Epithelial cell of esophagus (primary cell): ENCODE measurements around the gene MAST2.

Experiments
- DNase-seq: peaks from one replicate; pipeline ENCODE4 v3.0.0; 2010; ENCODE audit warnings: low read depth
- H3K4me3 ChIP-seq: 2 replicates; pipeline ENCODE4 v1.5.1; 2011; ENCODE audit warnings: mild to moderate bottlenecking, low read length, control low read depth
- CTCF ChIP-seq: IDR thresholded peaks from 2 replicates; pipeline ENCODE4 v1.5.1; 2011; ENCODE audit warnings: low read depth, mild to moderate bottlenecking, low read length, control low read depth, inconsistent platforms; ENCODE audit not compliant: insufficient read depth; ENCODE audit errors: missing control alignments

Gene MAST2

DNA sequence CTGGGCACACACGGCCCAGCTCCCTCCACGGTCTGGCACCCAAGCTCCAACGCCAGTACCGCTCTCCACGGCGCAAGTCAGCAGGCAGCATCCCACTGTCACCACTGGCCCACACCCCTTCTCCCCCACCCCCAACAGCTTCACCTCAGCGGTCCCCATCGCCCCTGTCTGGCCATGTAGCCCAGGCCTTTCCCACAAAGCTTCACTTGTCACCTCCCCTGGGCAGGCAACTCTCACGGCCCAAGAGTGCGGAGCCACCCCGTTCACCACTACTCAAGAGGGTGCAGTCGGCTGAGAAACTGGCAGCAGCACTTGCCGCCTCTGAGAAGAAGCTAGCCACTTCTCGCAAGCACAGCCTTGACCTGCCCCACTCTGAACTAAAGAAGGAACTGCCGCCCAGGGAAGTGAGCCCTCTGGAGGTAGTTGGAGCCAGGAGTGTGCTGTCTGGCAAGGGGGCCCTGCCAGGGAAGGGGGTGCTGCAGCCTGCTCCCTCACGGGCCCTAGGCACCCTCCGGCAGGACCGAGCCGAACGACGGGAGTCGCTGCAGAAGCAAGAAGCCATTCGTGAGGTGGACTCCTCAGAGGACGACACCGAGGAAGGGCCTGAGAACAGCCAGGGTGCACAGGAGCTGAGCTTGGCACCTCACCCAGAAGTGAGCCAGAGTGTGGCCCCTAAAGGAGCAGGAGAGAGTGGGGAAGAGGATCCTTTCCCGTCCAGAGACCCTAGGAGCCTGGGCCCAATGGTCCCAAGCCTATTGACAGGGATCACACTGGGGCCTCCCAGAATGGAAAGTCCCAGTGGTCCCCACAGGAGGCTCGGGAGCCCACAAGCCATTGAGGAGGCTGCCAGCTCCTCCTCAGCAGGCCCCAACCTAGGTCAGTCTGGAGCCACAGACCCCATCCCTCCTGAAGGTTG is 231.4 kb downstream of the MAST2 start:
- TF ChIP-seq CTCF: no peak
- DNase-seq: no peak
- no peak overlapping the region for H3K4me3 ChIP-seq

GRCh38 chr1:46036894-46037839 is 233.8 kb downstream of the MAST2 start:
- no peak overlapping the region for H3K4me3 ChIP-seq
- peak; percentile 79 for DNase-seq
- peak; percentile 96 for TF ChIP-seq CTCF

GRCh38 chr1:46039571-46040052 is 236.2 kb downstream of the MAST2 start:
- H3K4me3 ChIP-seq: no peak overlapping the region
- peak; percentile 21 for DNase-seq
- TF ChIP-seq CTCF: no peak

DNA sequence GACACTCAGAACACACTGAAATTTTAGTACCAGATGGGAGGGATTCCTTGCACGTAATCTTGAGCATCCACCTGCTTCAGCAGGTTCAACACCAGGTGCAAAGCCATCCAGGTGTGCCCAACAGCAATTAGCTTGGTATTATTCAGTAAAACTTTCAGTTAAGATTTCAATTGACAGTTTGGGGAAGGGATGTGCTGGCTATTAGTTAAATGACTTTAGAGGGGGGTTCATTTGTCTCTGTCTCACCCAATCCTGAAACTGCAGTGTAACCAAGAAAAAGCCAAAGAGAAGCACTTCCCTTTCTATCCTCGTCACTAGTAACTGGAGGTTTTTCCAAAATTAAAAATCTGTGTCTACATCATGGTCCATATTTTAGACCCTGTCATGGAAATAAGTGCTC is 238.1 kb downstream of the MAST2 start:
- no peak overlapping the region for H3K4me3 ChIP-seq
- TF ChIP-seq CTCF: no peak
- DNase-seq: no peak

DNA sequence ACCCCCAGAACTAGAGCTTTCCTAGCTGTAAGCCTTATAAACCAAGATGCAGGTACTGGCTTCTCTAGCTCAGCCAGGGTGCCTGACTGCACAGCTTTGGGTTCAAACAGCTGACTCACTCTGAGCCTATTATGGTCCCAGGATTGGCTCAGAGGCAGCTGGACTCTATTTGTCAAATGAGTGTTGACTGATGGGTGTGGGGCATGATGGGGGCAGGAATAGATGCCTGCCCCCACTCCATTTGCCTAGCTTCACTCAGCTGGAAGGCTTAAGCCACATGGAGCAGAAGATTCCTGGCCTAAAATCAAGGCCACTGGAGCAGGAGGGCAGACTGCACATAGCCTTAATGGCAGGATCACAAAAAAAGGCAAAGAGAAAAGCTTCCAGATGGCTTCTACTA is 238.6 kb downstream of the MAST2 start:
- no peak for TF ChIP-seq CTCF
- no peak for DNase-seq
- H3K4me3 ChIP-seq: no peak overlapping the region

DNA sequence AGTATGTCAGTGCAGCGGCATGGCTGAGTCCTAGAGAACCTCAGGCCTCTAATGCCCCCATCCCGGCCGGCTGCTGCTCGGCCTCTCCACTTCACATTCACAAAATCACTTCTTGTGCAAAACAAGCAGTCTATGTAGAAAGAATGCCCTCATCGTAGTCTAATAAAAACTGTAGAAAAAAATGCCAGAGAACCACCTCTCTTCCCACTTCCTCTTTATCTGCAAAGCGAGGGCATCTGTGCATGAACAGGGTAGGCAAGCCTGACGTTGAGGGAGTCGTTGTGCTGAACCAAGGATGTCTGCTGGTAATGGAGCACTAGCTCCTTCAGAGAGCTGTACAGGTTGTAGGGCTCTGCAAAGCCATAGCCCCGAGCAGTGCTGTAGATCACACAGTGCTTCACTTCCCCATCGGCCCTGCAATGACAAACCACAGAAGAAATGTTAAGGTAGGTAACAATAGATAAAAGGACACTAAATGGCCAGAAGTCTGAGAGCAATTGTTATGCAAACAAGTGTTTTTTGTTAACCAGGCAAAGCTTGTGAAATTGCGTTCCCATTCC is 240.1 kb downstream of the MAST2 start:
- no peak for TF ChIP-seq CTCF
- no peak for DNase-seq
- H3K4me3 ChIP-seq: no peak overlapping the region
